ENCODE data around the gene DIP2A. TPM values are rescaled to one million over a fixed set of nuclear protein-coding genes. Genes with fewer than 3 reads are reported as not detected.
A peak's percentile ranks its signal among the peaks of the same experiment; 100 is the strongest.
"Not testable (repeated sequence)": the region's sequence is repeated elsewhere in the genome, so short reads cannot be mapped to it uniquely, and the experiment has no call there.

The DIP2A gene
- total RNA-seq, 1 donor from 2014 or later: 36.1 TPM

- intact Hi-C loops (cut with micrococcal nuclease): no loop called here
- H3K27ac Mint-ChIP-seq: peak overlapping the region; percentile 42
Measured at GRCh38 chr21:46562472-46562871, 103.8 kb downstream of the DIP2A start.

DNA sequence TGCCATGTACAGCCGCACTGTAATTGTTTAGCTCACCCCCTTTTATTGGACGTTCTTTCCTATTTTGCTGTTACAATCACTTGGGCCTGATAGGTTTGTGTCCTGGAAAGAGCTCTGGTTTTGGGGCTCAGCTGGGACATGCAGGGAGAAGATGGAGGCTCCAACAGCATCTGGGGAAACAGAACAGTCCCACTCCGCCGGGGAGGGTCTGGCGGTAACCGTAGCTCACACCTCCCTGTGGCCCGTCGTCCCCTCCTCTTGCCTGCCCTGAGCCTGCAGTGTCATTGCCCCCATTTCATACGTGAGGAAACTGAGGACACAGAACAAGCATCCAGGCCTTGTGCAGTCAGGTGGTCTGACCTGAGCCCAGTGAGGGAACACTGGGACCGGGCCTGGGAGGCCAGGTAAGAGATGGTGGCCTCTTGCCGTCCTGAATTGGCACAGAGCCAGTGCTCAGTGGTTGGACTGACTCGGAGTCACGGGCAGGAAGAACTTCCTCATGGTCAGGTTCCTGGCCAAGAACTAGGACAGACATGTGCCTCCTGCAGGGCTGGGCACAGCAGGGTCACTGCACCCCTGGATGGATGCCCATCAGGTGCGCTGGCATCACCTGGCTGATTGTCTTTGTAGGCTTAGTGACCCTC, 104.4 kb downstream of the DIP2A start:
- intact Hi-C loops (cut with micrococcal nuclease): no loop called here
- H3K9me3 Mint-ChIP-seq: no peaks in the 10 kb centered on the region

More at GRCh38 chr21:46562472-46562871, 103.8 kb downstream of the DIP2A start:
- Mint-ChIP-seq H3K4me3 (ENCODE audit: low read depth) (no peak overlapping the region), H3K4me1 (ENCODE audit: low read depth) (peaks cover 33% of the 10 kb centered on the region), H3K9me3 (no peaks in the 10 kb centered on the region), H3K27me3 (ENCODE audit: low read depth) (no peaks in the 10 kb centered on the region), H3K36me3 (ENCODE audit: low read depth) (peaks cover 69% of the 10 kb centered on the region)
- DNase-seq (ENCODE audit: low spot score): no peak

DNA sequence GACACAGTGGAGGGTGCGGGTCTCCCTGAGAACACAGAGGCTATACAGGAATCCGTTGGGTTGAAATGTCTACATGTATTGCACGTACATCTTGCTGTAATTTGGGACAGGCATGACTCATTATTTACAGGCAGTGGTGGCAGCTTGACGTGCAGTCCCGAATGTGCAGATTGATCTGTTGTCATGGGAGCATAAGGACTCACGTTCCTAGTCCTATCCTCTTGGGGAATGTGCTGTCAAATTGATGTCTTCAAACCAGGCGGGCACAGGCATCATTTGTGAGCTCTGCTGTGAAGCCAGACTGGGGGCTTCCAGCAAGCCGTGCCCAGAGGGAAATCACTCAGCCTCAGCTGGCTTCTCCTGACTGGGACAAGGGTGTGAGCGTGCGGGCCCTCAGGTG, 105.7 kb downstream of the DIP2A start:
- H3K27ac Mint-ChIP-seq: no peak overlapping the region
- H3K36me3 Mint-ChIP-seq (ENCODE audit: low read depth): peaks cover 78% of the 10 kb centered on the region
- no peak for DNase-seq (ENCODE audit: low spot score)
- no peaks in the 10 kb centered on the region for H3K9me3 Mint-ChIP-seq
- H3K4me1 Mint-ChIP-seq (ENCODE audit: low read depth): peaks cover 27% of the 10 kb centered on the region
- intact Hi-C loops (cut with micrococcal nuclease): no loop called here
- H3K27me3 Mint-ChIP-seq (ENCODE audit: low read depth): no peaks in the 10 kb centered on the region
- H3K4me3 Mint-ChIP-seq (ENCODE audit: low read depth): no peak overlapping the region

More for the DNA sequence above, 104.4 kb downstream of the DIP2A start:
- no peaks in the 10 kb centered on the region for H3K27me3 Mint-ChIP-seq (ENCODE audit: low read depth)
- peaks cover 73% of the 10 kb centered on the region for H3K36me3 Mint-ChIP-seq (ENCODE audit: low read depth)
- H3K27ac Mint-ChIP-seq: no peak overlapping the region
- peaks cover 33% of the 10 kb centered on the region for H3K4me1 Mint-ChIP-seq (ENCODE audit: low read depth)
- DNase-seq (ENCODE audit: low spot score): no peak
- no peak overlapping the region for H3K4me3 Mint-ChIP-seq (ENCODE audit: low read depth)

DNA sequence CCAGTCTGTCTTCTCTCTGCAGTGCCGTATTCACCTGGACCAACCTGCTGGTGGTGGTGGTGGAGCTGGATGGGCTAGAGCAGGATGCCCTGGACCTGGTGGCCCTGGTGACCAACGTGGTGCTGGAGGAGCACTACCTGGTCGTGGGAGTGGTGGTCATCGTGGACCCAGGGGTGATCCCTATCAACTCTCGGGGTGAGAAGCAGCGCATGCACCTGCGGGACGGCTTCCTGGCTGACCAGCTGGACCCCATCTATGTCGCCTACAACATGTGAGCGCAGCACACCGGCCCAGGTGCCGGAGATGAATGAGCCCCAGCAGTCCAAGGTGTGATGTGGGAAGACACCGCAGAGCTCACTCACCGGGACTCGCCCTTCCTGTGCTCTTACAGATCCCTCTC, 108.7 kb downstream of the DIP2A start:
- peaks cover 75% of the 10 kb centered on the region for H3K36me3 Mint-ChIP-seq (ENCODE audit: low read depth)
- H3K9me3 Mint-ChIP-seq: no peaks in the 10 kb centered on the region
- H3K27ac Mint-ChIP-seq: no peak overlapping the region
- no peak for DNase-seq (ENCODE audit: low spot score)
- peaks cover under 1% of the 10 kb centered on the region for H3K4me1 Mint-ChIP-seq (ENCODE audit: low read depth)
- no peaks in the 10 kb centered on the region for H3K27me3 Mint-ChIP-seq (ENCODE audit: low read depth)
- H3K4me3 Mint-ChIP-seq (ENCODE audit: low read depth): no peak overlapping the region
- intact Hi-C loops (cut with micrococcal nuclease): no loop called here

DNA sequence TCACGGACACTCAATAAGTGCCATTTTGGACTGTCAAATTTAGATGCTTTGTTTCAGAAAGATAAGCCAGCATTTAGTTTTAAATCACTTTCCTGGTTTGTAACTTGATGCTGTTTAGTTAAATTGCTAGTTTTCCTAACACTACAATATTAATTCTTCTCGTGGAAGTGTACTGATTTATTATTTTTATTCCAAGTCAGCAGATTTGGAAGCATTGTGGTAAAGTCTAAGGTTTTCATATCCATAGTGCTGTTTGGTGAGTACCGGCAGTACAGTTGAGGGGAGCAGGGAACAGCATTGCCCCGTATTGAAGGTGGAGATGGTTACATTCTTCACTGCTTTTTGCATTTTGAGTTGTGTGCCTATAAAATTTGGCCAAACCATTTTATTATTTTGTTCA, 109.9 kb downstream of the DIP2A start:
- peaks cover 72% of the 10 kb centered on the region for H3K36me3 Mint-ChIP-seq (ENCODE audit: low read depth)
- intact Hi-C loops (cut with micrococcal nuclease): no loop called here
- H3K27me3 Mint-ChIP-seq (ENCODE audit: low read depth): no peaks in the 10 kb centered on the region

DNA sequence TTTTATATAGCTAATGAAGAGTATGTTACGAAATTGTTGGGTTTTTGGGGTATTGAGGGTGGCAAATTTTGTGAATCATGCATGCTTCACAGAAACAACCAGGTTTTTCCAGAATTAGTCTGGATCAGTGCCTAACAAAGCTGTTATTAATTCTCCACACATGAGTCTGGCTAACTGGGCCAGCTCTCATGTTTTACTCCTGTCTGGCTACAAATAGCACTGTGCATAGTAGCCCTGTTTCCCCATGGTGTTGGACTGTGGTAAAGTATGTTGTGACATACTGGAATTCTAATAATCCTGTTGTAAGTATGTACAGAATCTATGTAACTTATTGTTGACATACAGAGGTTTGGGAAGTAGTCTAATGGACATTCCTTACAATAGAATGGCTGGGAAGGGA, 110.4 kb downstream of the DIP2A start:
- intact Hi-C loops (cut with micrococcal nuclease): no loop called here
- Mint-ChIP-seq H3K27me3 (ENCODE audit: low read depth) (no peaks in the 10 kb centered on the region), H3K4me3 (ENCODE audit: low read depth) (no peak overlapping the region), H3K9me3 (peaks cover 8% of the 10 kb centered on the region), H3K27ac (no peak overlapping the region), H3K36me3 (ENCODE audit: low read depth) (peaks cover 77% of the 10 kb centered on the region), H3K4me1 (ENCODE audit: low read depth) (no peaks in the 10 kb centered on the region)
- no peak for DNase-seq (ENCODE audit: low spot score)

More for the DNA sequence above, 109.9 kb downstream of the DIP2A start:
- Mint-ChIP-seq H3K4me3 (ENCODE audit: low read depth) (no peak overlapping the region), H3K27ac (no peak overlapping the region), H3K4me1 (ENCODE audit: low read depth) (no peaks in the 10 kb centered on the region), H3K9me3 (peaks cover 4% of the 10 kb centered on the region)
- no peak for DNase-seq (ENCODE audit: low spot score)

DNA sequence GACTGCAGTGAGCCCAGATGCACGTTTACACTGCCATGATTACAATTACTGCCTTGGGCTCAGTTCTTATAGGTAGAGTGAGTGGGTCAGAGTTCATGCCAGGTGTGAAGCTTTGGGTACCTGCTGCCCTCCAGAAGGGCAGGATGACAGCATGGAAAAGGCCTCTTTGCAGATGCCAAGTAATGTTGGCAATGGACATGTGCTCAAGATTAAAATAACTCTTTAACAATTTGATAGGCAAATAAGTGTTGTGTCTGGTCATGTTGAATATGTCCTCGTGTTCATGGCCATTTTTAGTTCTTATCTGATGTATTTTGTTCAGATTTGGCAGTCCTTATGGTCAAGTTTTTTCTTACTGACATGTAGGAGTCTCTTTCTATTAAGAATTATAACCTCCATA, 111.4 kb downstream of the DIP2A start:
- H3K36me3 Mint-ChIP-seq (ENCODE audit: low read depth): peaks cover 71% of the 10 kb centered on the region
- peaks cover 1% of the 10 kb centered on the region for H3K4me1 Mint-ChIP-seq (ENCODE audit: low read depth)
- intact Hi-C loops (cut with micrococcal nuclease): no loop called here
- H3K9me3 Mint-ChIP-seq: peaks cover 8% of the 10 kb centered on the region
- no peaks in the 10 kb centered on the region for H3K27me3 Mint-ChIP-seq (ENCODE audit: low read depth)
- H3K4me3 Mint-ChIP-seq (ENCODE audit: low read depth): no peak overlapping the region
- no peak for DNase-seq (ENCODE audit: low spot score)
- no peak overlapping the region for H3K27ac Mint-ChIP-seq

DNA sequence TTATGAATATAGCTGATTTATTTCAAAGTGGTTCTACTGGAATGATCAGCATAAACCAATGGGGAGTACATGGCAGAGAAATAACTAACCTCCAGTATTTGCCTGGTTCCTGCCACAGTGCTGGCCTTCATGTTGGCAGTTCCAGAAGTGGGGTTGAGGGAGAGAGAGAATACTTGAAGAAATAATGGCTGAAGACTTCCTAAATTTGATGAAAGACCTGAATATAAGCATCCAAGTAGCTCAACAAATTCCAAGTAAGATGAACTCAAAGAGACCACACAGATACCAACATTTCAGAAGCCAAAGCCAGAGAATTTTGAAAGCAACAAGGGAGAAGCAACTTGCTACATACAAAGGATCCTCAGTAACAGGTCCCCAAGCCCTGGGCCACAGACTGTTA, 111.9 kb downstream of the DIP2A start:
- Mint-ChIP-seq H3K4me3 (ENCODE audit: low read depth) (no peak overlapping the region), H3K27ac (no peak overlapping the region), H3K4me1 (ENCODE audit: low read depth) (peaks cover 5% of the 10 kb centered on the region), H3K9me3 (peaks cover 8% of the 10 kb centered on the region), H3K27me3 (ENCODE audit: low read depth) (no peaks in the 10 kb centered on the region), H3K36me3 (ENCODE audit: low read depth) (peaks cover 66% of the 10 kb centered on the region)
- no peak for DNase-seq (ENCODE audit: low spot score)
- intact Hi-C loops (cut with micrococcal nuclease): no loop called here

GRCh38 chr21:46572850-46573249, 114.2 kb downstream of the DIP2A start:
- peaks cover 5% of the 10 kb centered on the region for H3K4me1 Mint-ChIP-seq (ENCODE audit: low read depth)
- intact Hi-C loops (cut with micrococcal nuclease): no loop called here
- H3K9me3 Mint-ChIP-seq: peaks cover 13% of the 10 kb centered on the region
- H3K27me3 Mint-ChIP-seq (ENCODE audit: low read depth): no peaks in the 10 kb centered on the region
- no peak overlapping the region for H3K4me3 Mint-ChIP-seq (ENCODE audit: low read depth)
- peaks cover 48% of the 10 kb centered on the region for H3K36me3 Mint-ChIP-seq (ENCODE audit: low read depth)
- DNase-seq (ENCODE audit: low spot score): no peak
- H3K27ac Mint-ChIP-seq: no peak overlapping the region

DNA sequence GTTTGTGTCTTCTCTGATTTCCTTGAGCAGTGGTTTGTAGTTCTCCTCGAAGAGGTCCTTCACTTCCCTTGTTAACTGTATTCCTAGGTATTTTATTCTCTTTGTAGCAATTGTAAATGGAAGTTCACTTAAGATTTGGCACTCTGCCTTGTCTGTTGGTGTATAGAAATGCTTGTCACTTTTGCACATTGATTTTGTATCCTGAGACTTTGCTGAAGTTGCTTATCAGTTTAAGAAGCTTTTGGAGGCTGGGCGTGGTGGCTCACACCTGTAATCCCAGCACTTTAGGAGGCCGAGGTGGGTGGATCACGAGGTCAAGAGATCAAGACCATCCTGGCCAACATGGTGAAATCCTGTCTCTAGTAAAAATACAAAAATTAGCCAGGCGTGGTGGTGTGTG, 119.1 kb downstream of the DIP2A start:
- Mint-ChIP-seq H3K36me3 (ENCODE audit: low read depth) (peaks cover 42% of the 10 kb centered on the region), H3K9me3 (peaks cover 44% of the 10 kb centered on the region)
- H3K4me3 Mint-ChIP-seq (ENCODE audit: low read depth); intact Hi-C loops (cut with micrococcal nuclease); H3K27me3 Mint-ChIP-seq (ENCODE audit: low read depth); DNase-seq (ENCODE audit: low spot score); H3K27ac Mint-ChIP-seq; H3K4me1 Mint-ChIP-seq (ENCODE audit: low read depth): not testable (repeated sequence)

- intact Hi-C loops (cut with micrococcal nuclease); H3K27ac Mint-ChIP-seq; DNase-seq (ENCODE audit: low spot score); H3K4me3 Mint-ChIP-seq (ENCODE audit: low read depth); H3K4me1 Mint-ChIP-seq (ENCODE audit: low read depth); H3K27me3 Mint-ChIP-seq (ENCODE audit: low read depth): not testable (repeated sequence)
- peaks cover 45% of the 10 kb centered on the region for H3K36me3 Mint-ChIP-seq (ENCODE audit: low read depth)
- peaks cover 50% of the 10 kb centered on the region for H3K9me3 Mint-ChIP-seq
Measured at GRCh38 chr21:46579394-46579793, 120.7 kb downstream of the DIP2A start.

DNA sequence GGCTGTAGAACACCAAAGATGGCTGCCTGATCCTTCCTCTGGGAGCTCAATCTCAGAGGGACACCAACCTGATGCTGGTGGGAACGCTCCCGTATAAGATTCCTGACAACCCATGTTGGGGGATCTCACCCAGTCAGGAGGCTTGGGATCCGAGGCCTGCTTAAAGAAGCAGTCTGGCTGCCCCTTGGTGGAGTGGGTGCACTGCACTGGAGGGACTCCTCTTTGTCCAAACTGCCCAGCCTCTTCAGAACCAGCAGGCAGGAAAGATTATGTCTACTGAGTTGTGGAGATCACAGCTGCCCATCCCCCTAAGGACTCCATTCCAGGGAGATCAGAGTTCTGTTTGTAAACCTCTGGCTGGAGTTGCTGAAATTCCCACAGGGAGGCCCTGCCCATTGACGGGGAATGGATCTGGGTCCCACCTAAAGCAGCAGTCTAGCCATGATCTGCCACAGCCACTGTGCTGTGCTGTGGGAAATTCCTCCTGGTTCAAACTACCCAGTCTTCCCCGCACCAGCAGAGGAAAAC, 123.2 kb downstream of the DIP2A start:
- Mint-ChIP-seq H3K4me1 (ENCODE audit: low read depth) (no peaks in the 10 kb centered on the region), H3K9me3 (peaks cover 70% of the 10 kb centered on the region), H3K27ac (no peak overlapping the region), H3K27me3 (ENCODE audit: low read depth) (peaks cover 1% of the 10 kb centered on the region), H3K4me3 (ENCODE audit: low read depth) (no peak overlapping the region), H3K36me3 (ENCODE audit: low read depth) (peaks cover 45% of the 10 kb centered on the region)
- intact Hi-C loops (cut with micrococcal nuclease): no loop called here
- no peak for DNase-seq (ENCODE audit: low spot score)

DNA sequence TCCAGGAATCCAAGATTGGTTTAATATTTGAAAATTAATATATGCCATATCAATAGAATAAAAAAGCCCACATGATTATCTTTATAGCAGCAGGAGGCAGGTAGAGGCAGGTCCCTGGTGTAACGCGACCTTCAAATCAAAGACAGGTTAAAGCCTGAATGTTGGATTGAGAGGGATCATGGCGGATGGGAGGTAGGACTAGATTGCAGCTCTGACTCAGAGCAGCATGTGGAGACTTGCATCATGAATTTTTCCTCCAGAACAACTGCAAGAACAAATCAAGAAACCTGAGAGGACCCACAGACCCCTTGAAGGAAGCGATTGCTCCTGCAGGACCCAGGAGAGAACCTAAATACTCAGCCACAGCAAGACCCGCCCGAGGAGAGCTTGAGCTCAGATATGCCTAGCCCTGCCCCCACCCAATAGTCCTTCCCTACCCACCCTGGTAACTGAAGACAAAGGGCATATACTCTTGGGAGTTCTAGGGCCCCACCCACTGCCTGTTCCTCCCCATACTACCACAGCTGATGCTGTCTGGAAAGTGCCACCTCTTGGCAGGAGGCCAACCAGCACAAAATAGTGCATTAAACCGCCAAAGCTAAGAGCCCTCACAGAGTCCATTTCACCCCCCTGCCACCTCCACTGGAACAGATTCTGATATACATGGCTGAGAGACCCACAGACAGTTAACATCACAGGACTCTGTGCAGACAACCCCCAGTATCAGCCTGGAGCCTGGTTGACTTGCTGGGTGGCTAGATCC, 126.7 kb downstream of the DIP2A start:
- Mint-ChIP-seq H3K4me1 (ENCODE audit: low read depth) (peaks cover 3% of the 10 kb centered on the region), H3K9me3 (peaks cover 70% of the 10 kb centered on the region), H3K36me3 (ENCODE audit: low read depth) (peaks cover 29% of the 10 kb centered on the region), H3K27me3 (ENCODE audit: low read depth) (peaks cover 6% of the 10 kb centered on the region), H3K27ac (no peak overlapping the region), H3K4me3 (ENCODE audit: low read depth) (no peak overlapping the region)
- intact Hi-C loops (cut with micrococcal nuclease): no loop called here
- no peak for DNase-seq (ENCODE audit: low spot score)
